Endothelial cell (in vitro differentiated cells): ENCODE data around the gene PYROXD2. TPM values are rescaled to one million over a fixed set of nuclear protein-coding genes. Genes with fewer than 3 reads are reported as not detected.

Experiments used
- DNase-seq: peaks from one replicate; pipeline ENCODE4 v3.0.0; 2021; ENCODE audit warnings: low spot score
- H3K27ac Mint-ChIP-seq: one replicate; pipeline ENCODE4 v1.8.0; 2021; ENCODE audit warnings: mixed read lengths, inconsistent platforms; ENCODE audit not compliant: unreplicated experiment
- H3K27me3 Mint-ChIP-seq: one replicate; pipeline ENCODE4 v1.8.0; 2021; ENCODE audit warnings: mild to moderate bottlenecking, moderate library complexity, mixed read lengths, inconsistent platforms; ENCODE audit not compliant: unreplicated experiment
- H3K36me3 Mint-ChIP-seq: one replicate; pipeline ENCODE4 v1.8.0; 2021; ENCODE audit warnings: mild to moderate bottlenecking, low read depth, mixed read lengths, inconsistent platforms; ENCODE audit not compliant: unreplicated experiment
- H3K4me1 Mint-ChIP-seq: one replicate; pipeline ENCODE4 v1.8.0; 2021; ENCODE audit warnings: mild to moderate bottlenecking, mixed read lengths, inconsistent platforms; ENCODE audit not compliant: unreplicated experiment
- H3K4me3 Mint-ChIP-seq: one replicate; pipeline ENCODE4 v1.8.0; 2021; ENCODE audit warnings: mild to moderate bottlenecking, mixed read lengths, inconsistent platforms; ENCODE audit not compliant: unreplicated experiment
- H3K9me3 Mint-ChIP-seq: one replicate; pipeline ENCODE4 v1.8.0; 2021; ENCODE audit warnings: mixed read lengths, inconsistent platforms; ENCODE audit not compliant: unreplicated experiment
- total RNA-seq: library from RNA; stranded (reverse); fragmentation: NEBNext Ultra II Directional; extraction: Animal tissue kit (Norgen Biotek cat#: 25700); gene quantifications from one replicate; pipeline ENCODE4 v1.2.1, GENCODE V29; 2021; ENCODE audit not compliant: unreplicated experiment
- TF ChIP-seq, protein P1 (sequence below): fragments of 200-600 bp; sonication (generic); IDR thresholded peaks from one replicate; pipeline ENCODE4 v1.5.0; 2021; ENCODE audit warnings: antibody characterized with exemption; ENCODE audit not compliant: unreplicated experiment

PYROXD2 gene
- total RNA-seq, 1 donor from 2014 or later: 5.8 TPM

DNA sequence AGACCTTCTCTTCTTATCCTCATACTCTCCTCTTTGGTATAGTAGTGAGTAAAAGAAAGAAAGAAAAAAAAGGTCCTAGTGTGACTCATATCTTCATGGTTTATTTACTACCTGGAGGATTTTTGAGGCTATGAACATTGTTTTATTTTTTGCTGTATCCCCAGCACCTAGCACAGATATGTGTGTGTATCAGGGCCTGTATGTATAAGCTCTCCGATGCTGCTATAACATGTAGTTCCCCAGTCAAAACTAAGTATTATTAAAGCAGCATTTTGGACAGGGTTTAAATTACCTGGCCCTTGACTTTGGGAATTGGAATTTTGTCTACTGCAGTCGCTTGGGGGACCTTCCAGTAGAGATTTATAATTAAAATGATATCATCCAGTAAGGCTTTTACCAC is 46.3 kb downstream of the PYROXD2 start:
- no peaks in the 10 kb centered on the region for H3K9me3 Mint-ChIP-seq
- peaks cover 5% of the 10 kb centered on the region for H3K36me3 Mint-ChIP-seq
- TF ChIP-seq, protein P1, sequence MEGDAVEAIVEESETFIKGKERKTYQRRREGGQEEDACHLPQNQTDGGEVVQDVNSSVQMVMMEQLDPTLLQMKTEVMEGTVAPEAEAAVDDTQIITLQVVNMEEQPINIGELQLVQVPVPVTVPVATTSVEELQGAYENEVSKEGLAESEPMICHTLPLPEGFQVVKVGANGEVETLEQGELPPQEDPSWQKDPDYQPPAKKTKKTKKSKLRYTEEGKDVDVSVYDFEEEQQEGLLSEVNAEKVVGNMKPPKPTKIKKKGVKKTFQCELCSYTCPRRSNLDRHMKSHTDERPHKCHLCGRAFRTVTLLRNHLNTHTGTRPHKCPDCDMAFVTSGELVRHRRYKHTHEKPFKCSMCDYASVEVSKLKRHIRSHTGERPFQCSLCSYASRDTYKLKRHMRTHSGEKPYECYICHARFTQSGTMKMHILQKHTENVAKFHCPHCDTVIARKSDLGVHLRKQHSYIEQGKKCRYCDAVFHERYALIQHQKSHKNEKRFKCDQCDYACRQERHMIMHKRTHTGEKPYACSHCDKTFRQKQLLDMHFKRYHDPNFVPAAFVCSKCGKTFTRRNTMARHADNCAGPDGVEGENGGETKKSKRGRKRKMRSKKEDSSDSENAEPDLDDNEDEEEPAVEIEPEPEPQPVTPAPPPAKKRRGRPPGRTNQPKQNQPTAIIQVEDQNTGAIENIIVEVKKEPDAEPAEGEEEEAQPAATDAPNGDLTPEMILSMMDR: no peak
- peaks cover 1% of the 10 kb centered on the region for H3K27me3 Mint-ChIP-seq
- H3K4me1 Mint-ChIP-seq: peaks cover 13% of the 10 kb centered on the region
- no peak for DNase-seq
- H3K27ac Mint-ChIP-seq: no peak overlapping the region
- peak overlapping the region; percentile 56 for H3K4me3 Mint-ChIP-seq

DNA sequence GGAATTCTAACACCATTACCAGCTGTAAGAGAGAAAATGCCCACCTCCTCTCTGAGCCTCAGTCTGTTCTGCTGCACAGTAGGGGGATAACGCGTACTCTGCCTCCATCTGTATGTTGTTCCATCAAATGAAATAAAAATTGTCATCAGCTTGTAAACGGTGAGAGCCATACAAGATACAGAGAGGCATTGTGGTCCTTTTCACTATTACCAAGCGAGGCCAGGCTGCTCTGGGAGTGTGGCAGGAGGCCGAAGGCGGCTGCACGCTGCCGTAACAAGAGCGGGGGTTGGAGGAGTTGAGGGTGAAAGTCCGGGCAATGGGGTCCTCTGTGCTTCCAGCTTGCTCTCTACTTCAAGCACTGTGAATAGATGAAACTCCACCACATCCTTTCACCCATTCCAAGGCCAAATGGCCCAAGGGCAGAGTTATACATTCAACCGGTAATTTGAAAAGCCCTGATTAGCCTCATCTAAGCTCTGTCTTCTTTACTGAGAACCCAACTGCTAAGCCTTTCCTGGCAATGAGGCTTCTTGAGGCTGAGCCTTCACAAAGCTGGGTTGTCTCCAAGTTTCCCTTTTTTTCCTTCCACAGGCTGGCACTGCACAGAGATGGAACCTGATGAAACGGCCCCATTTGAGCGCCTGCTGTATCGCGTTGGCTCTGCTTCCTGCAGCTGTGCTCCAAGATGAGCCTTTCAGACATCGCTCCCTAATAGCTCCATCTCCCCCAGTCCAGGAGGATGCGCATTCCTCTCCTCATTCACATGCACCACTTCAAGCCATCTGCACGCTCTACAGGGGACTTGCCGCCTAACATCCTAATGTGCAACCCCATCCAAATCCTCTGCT is 47.2 kb downstream of the PYROXD2 start:
- peaks cover 17% of the 10 kb centered on the region for H3K4me1 Mint-ChIP-seq
- H3K36me3 Mint-ChIP-seq: peaks cover 5% of the 10 kb centered on the region
- TF ChIP-seq, protein P1: no peak
- peak overlapping the region; percentile 56 for H3K4me3 Mint-ChIP-seq
- no peaks in the 10 kb centered on the region for H3K9me3 Mint-ChIP-seq
- H3K27me3 Mint-ChIP-seq: peaks cover 1% of the 10 kb centered on the region
- no peak for DNase-seq
- H3K27ac Mint-ChIP-seq: no peak overlapping the region

DNA sequence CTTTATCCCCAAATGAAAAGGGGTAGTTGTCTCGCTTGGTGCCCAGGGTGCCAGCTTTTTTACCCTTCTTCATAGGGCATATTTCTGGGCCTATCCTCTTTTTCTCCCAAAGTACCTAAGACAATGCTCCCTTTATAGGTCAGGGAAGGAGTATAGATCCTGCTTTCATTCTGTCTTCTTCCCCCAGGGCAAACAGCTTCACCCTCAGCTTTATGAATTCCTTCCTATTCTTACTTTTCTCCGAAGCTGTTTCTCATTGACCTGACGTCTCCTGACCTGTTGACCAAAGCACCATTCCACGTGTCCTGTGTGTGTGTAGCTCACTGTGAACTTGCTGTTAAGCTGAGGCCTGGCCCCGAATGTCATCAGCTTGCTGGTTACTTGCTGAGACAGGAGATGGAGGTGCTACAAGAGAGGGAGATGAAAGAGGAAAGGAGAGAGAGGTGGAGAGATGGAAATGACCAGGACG is 48.9 kb downstream of the PYROXD2 start:
- H3K9me3 Mint-ChIP-seq: no peaks in the 10 kb centered on the region
- peaks cover 17% of the 10 kb centered on the region for H3K4me1 Mint-ChIP-seq
- H3K36me3 Mint-ChIP-seq: peaks cover 5% of the 10 kb centered on the region
- TF ChIP-seq, protein P1: no peak
- no peak overlapping the region for H3K4me3 Mint-ChIP-seq
- DNase-seq: no peak
- no peak overlapping the region for H3K27ac Mint-ChIP-seq
- H3K27me3 Mint-ChIP-seq: peaks cover 1% of the 10 kb centered on the region

GRCh38 chr10:98365406-98366061 is 49.4 kb downstream of the PYROXD2 start:
- no peak overlapping the region for H3K4me3 Mint-ChIP-seq
- DNase-seq: no peak
- no peaks in the 10 kb centered on the region for H3K9me3 Mint-ChIP-seq
- peaks cover 3% of the 10 kb centered on the region for H3K27me3 Mint-ChIP-seq
- peaks cover 17% of the 10 kb centered on the region for H3K4me1 Mint-ChIP-seq
- H3K27ac Mint-ChIP-seq: no peak overlapping the region
- peaks cover 5% of the 10 kb centered on the region for H3K36me3 Mint-ChIP-seq
- TF ChIP-seq, protein P1: no peak
